GM23338 (cell line): ENCODE data around the gene TMEM117. TPM values are rescaled to one million over a fixed set of nuclear protein-coding genes. Genes with fewer than 3 reads are reported as not detected.

Experiments
- ATAC-seq: fragments of 200-7000 bp; cut with Tn5 transposase; 3 replicates; pipeline ENCODE4 v1.9.1; 2020
- DNase-seq: peaks from one replicate; pipeline ENCODE4 v3.0.0-alpha.2; 2015; ENCODE audit warnings: low spot score
- H2AFZ ChIP-seq: fragments of 200-600 bp; sonication (generic); 2 replicates; pipeline ENCODE4 v1.8.0; 2016; ENCODE audit warnings: antibody characterized with exemption, mild to moderate bottlenecking, moderate library complexity
- H3F3A ChIP-seq: fragments of 200-600 bp; sonication (generic); replicated peaks from 2 replicates; pipeline ENCODE4 v1.8.0; 2017; ENCODE audit warnings: antibody characterized with exemption, mixed run types, low read depth
- H3K27ac ChIP-seq: fragments of 200-600 bp; sonication (generic); 2 replicates; pipeline ENCODE4 v1.6.1; 2016; ENCODE audit warnings: low read depth
- H3K27me3 ChIP-seq: fragments of 200-600 bp; sonication (generic); 2 replicates; pipeline ENCODE4 v1.8.0; 2016; ENCODE audit warnings: mild to moderate bottlenecking, mixed run types, moderate library complexity; ENCODE audit not compliant: insufficient read depth
- H3K36me3 ChIP-seq: fragments of 200-600 bp; sonication (generic); 2 replicates; pipeline ENCODE4 v1.8.0; 2016; ENCODE audit warnings: mild to moderate bottlenecking; ENCODE audit not compliant: insufficient read depth
- H3K4me1 ChIP-seq: fragments of 200-600 bp; sonication (generic); 2 replicates; pipeline ENCODE4 v1.8.0; 2016; ENCODE audit warnings: mild to moderate bottlenecking, moderate library complexity; ENCODE audit not compliant: insufficient read depth
- H3K4me2 ChIP-seq: fragments of 200-600 bp; sonication (generic); 2 replicates; pipeline ENCODE4 v1.7.1; 2017; ENCODE audit warnings: mixed run types
- H3K4me3 ChIP-seq: fragments of 200-600 bp; sonication (generic); 2 replicates; pipeline ENCODE4 v1.6.1; 2016; ENCODE audit warnings: mixed run types
- H3K79me2 ChIP-seq: fragments of 200-600 bp; sonication (generic); replicated peaks from 2 replicates; pipeline ENCODE4 v1.8.0; 2017; ENCODE audit warnings: mild to moderate bottlenecking; ENCODE audit not compliant: insufficient read depth
- H3K9me2 ChIP-seq: fragments of 200-600 bp; sonication (generic); 2 replicates; pipeline ENCODE4 v1.8.0; 2017; ENCODE audit not compliant: insufficient read depth
- H4K20me1 ChIP-seq: fragments of 200-600 bp; sonication (generic); replicated peaks from 2 replicates; pipeline ENCODE4 v1.8.0; 2017; ENCODE audit warnings: mild to moderate bottlenecking; ENCODE audit not compliant: insufficient read depth
- H3K27ac Mint-ChIP-seq: 2 replicates; pipeline ENCODE4 v1.8.0; 2020; ENCODE audit warnings: inconsistent platforms, mild to moderate bottlenecking, moderate library complexity, mixed read lengths
- H3K27me3 Mint-ChIP-seq: 3 replicates; pipeline ENCODE4 v1.8.0; 2022; ENCODE audit warnings: low read depth, mild to moderate bottlenecking, moderate library complexity, mixed read lengths, inconsistent platforms; ENCODE audit not compliant: insufficient read depth, poor library complexity
- H3K36me3 Mint-ChIP-seq: 3 replicates; pipeline ENCODE4 v1.8.0; 2021; ENCODE audit warnings: low read depth, mild to moderate bottlenecking, inconsistent platforms, moderate library complexity, mixed read lengths
- H3K4me1 Mint-ChIP-seq: 3 replicates; pipeline ENCODE4 v1.8.0; 2020; ENCODE audit warnings: mild to moderate bottlenecking, inconsistent platforms, mixed read lengths
- H3K4me3 Mint-ChIP-seq: 3 replicates; pipeline ENCODE4 v1.8.0; 2021; ENCODE audit warnings: moderate library complexity, mild to moderate bottlenecking, inconsistent platforms, mixed read lengths
- H3K9me3 Mint-ChIP-seq: 3 replicates; pipeline ENCODE4 v1.8.0; 2020; ENCODE audit warnings: moderate library complexity, mild to moderate bottlenecking, inconsistent platforms, mixed read lengths
- EZH2 ChIP-seq: fragments of 200-600 bp; sonication (generic); IDR thresholded peaks from one replicate; pipeline ENCODE4 v1.8.0; 2017; ENCODE audit warnings: antibody characterized with exemption, mild to moderate bottlenecking, low read depth; ENCODE audit not compliant: unreplicated experiment
- STAT1 ChIP-seq: IDR thresholded peaks from one replicate; pipeline ENCODE4 v1.6.1; 2016; ENCODE audit warnings: antibody characterized with exemption; ENCODE audit not compliant: unreplicated experiment
- ZNF114 ChIP-seq: fragments of 250-450 bp; sonication (Bioruptor Pico); IDR thresholded peaks from 2 replicates; pipeline ENCODE4 v1.5.0; 2020; ENCODE audit warnings: mild to moderate bottlenecking, moderate library complexity
- ZNF331 ChIP-seq: fragments of 250-450 bp; sonication (Bioruptor Pico); IDR thresholded peaks from 2 replicates; pipeline ENCODE4 v1.5.0; 2020; ENCODE audit warnings: low read depth, mild to moderate bottlenecking, moderate library complexity
- polyA plus RNA-seq: library from polyadenylated mRNA; unstranded; fragments of >200 nt; fragmentation: Nextera tagmentation; extraction: Ambion mirVana; gene quantifications from 2 replicates; pipeline ENCODE4 v1.2.1, GENCODE V29; 2016
- total RNA-seq: library from RNA; depleted of rRNA; stranded (reverse); fragments of >200 nt; shearing (Covaris generic); gene quantifications from 2 replicates; pipeline ENCODE4 v1.2.3, GENCODE V29; 2014
- TF ChIP-seq, protein P1 (sequence below): fragments of 250-450 bp; sonication (Bioruptor Pico); IDR thresholded peaks from 2 replicates; pipeline ENCODE4 v1.5.0; 2020; ENCODE audit warnings: mild to moderate bottlenecking, moderate library complexity
- TF ChIP-seq, protein P2 (sequence below): IDR thresholded peaks from 2 replicates; pipeline ENCODE4 v1.6.1; 2016; ENCODE audit warnings: antibody characterized with exemption

TMEM117 gene
- total and polyA plus RNA-seq, 2 experiments from 2014 or later = 0.94 to 1.6 TPM

DNA sequence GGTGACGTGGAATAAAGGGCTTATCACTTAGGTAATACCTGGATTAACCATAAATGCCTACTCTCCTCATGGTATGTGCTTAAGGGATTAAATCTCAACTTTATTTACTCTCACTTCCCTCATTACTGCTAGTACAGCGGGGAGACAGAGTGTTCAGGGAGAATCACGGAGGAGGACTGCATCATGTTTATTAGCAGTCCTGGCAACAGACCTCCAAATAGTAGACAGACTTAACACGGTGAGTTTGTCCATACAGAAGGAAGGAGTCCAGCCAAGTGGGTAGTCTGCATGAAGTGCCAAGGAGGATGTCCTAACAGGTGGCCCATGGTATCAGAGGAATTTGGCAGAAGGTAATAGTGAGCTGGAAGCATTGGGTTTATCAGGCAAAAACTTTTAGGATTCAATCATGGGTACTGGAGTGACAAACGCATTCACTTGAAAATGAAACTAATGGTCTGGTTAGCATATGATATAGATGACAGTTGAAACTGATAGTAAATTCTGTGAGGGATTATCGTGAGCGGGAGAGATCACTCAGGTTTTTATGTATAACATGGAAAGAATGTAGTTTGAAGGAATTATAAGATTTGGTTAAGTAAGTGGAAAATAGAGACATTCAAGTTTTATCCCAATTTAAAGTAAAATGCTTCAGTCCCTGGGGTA, 471.8 kb downstream of the TMEM117 start (continued):
- TF ChIP-seq, protein P1, sequence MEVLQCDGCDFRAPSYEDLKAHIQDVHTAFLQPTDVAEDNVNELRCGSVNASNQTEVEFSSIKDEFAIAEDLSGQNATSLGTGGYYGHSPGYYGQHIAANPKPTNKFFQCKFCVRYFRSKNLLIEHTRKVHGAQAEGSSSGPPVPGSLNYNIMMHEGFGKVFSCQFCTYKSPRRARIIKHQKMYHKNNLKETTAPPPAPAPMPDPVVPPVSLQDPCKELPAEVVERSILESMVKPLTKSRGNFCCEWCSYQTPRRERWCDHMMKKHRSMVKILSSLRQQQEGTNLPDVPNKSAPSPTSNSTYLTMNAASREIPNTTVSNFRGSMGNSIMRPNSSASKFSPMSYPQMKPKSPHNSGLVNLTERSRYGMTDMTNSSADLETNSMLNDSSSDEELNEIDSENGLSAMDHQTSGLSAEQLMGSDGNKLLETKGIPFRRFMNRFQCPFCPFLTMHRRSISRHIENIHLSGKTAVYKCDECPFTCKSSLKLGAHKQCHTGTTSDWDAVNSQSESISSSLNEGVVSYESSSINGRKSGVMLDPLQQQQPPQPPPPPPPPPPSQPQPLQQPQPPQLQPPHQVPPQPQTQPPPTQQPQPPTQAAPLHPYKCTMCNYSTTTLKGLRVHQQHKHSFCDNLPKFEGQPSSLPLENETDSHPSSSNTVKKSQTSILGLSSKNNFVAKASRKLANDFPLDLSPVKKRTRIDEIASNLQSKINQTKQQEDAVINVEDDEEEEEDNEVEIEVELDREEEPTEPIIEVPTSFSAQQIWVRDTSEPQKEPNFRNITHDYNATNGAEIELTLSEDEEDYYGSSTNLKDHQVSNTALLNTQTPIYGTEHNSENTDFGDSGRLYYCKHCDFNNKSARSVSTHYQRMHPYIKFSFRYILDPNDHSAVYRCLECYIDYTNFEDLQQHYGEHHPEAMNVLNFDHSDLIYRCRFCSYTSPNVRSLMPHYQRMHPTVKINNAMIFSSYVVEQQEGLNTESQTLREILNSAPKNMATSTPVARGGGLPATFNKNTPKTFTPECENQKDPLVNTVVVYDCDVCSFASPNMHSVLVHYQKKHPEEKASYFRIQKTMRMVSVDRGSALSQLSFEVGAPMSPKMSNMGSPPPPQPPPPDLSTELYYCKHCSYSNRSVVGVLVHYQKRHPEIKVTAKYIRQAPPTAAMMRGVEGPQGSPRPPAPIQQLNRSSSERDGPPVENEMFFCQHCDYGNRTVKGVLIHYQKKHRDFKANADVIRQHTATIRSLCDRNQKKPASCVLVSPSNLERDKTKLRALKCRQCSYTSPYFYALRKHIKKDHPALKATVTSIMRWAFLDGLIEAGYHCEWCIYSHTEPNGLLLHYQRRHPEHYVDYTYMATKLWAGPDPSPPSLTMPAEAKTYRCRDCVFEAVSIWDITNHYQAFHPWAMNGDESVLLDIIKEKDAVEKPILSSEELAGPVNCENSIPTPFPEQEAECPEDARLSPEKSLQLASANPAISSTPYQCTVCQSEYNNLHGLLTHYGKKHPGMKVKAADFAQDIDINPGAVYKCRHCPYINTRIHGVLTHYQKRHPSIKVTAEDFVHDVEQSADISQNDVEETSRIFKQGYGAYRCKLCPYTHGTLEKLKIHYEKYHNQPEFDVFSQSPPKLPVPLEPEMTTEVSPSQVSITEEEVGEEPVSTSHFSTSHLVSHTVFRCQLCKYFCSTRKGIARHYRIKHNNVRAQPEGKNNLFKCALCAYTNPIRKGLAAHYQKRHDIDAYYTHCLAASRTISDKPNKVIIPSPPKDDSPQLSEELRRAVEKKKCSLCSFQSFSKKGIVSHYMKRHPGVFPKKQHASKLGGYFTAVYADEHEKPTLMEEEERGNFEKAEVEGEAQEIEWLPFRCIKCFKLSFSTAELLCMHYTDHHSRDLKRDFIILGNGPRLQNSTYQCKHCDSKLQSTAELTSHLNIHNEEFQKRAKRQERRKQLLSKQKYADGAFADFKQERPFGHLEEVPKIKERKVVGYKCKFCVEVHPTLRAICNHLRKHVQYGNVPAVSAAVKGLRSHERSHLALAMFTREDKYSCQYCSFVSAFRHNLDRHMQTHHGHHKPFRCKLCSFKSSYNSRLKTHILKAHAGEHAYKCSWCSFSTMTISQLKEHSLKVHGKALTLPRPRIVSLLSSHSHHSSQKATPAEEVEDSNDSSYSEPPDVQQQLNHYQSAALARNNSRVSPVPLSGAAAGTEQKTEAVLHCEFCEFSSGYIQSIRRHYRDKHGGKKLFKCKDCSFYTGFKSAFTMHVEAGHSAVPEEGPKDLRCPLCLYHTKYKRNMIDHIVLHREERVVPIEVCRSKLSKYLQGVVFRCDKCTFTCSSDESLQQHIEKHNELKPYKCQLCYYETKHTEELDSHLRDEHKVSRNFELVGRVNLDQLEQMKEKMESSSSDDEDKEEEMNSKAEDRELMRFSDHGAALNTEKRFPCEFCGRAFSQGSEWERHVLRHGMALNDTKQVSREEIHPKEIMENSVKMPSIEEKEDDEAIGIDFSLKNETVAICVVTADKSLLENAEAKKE (CRISPR knock-in tag) = no peak
- no peak for TF ChIP-seq STAT1
- TF ChIP-seq, protein P2, sequence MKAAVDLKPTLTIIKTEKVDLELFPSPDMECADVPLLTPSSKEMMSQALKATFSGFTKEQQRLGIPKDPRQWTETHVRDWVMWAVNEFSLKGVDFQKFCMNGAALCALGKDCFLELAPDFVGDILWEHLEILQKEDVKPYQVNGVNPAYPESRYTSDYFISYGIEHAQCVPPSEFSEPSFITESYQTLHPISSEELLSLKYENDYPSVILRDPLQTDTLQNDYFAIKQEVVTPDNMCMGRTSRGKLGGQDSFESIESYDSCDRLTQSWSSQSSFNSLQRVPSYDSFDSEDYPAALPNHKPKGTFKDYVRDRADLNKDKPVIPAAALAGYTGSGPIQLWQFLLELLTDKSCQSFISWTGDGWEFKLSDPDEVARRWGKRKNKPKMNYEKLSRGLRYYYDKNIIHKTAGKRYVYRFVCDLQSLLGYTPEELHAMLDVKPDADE = no peak

DNA sequence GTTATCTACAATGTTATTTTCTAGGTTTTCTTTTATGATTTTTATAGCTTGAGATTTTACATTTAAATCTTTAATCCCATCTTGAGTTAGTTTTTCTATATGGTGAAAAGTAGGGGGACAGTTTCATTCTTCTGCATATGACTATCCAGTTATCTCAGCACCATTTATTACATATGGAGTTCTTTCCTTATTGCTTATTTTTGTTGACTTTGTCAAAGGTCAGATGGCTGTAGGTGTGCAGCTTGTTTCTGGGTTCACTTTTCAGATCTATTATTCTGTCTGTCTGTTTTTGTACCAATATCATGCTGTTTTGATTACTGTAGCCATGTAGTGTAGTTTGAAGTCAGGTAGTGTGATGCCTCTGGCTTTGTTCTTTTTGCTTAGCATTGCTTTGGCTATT, 477.3 kb downstream of the TMEM117 start:
- H3K9me3 Mint-ChIP-seq = peaks cover 12% of the 10 kb centered on the region; the same call in 2 of the 3 replicates
- H2AFZ ChIP-seq = no peak overlapping the region
- no peaks in the 10 kb centered on the region for H4K20me1 ChIP-seq
- peaks cover 5% of the 10 kb centered on the region; the same call in 1 of the 2 replicates for H3K36me3 ChIP-seq
- H3K27ac ChIP-seq = no peak overlapping the region
- no peak overlapping the region for H3K4me3 Mint-ChIP-seq
- no peaks in the 10 kb centered on the region for H3K27me3 ChIP-seq
- ATAC-seq (no peak), DNase-seq (no peak)
- H3K9me2 ChIP-seq = 0 out of 2 replicates have a peak, but pooled peaks cover 5% of the 10 kb centered on the region
- no peak overlapping the region for H3K27ac Mint-ChIP-seq
- no peak overlapping the region for H3K4me2 ChIP-seq
- no peaks in the 10 kb centered on the region for H3K4me1 Mint-ChIP-seq
- H3K4me1 ChIP-seq = no peaks in the 10 kb centered on the region
- no peaks in the 10 kb centered on the region for H3K79me2 ChIP-seq
- H3K27me3 Mint-ChIP-seq = no peaks in the 10 kb centered on the region
- H3K36me3 Mint-ChIP-seq = peaks cover 4% of the 10 kb centered on the region; the same call in 1 of the 3 replicates
- H3K4me3 ChIP-seq = no peak overlapping the region
- H3F3A ChIP-seq = no peaks in the 10 kb centered on the region
- no peak for TF ChIP-seq ZNF331 (CRISPR knock-in tag)
- TF ChIP-seq, protein P1 (CRISPR knock-in tag) = no peak
- TF ChIP-seq EZH2 = no peak
- TF ChIP-seq ZNF114 = no peak
